Right atrium auricular region (tissue), 2 donors: ENCODE measurements around the gene ABHD2. TPM values are rescaled to one million over a fixed set of nuclear protein-coding genes. Genes with fewer than 3 reads are reported as not detected.
A peak's percentile ranks its signal among the peaks of the same experiment; 100 is the strongest.

Experiments used
- DNase-seq: peaks from one replicate; pipeline ENCODE4 v3.0.0-alpha.2; 2019; ENCODE audit warnings: low spot score
- H3K27ac ChIP-seq, 2 donors: fragments of 200-600 bp; sonication (generic); 1 replicate in 1 of 2; 2 replicates in 1 of 2; pipeline ENCODE4 v1.5.1; 2016 to 2019
- H3K27me3 ChIP-seq, 2 donors: fragments of 200-600 bp; sonication (generic); one replicate each; pipeline versions ENCODE4 v1.5.1 to v1.6.0; 2017 to 2019
- H3K36me3 ChIP-seq: fragments of 200-600 bp; sonication (generic); one replicate; pipeline ENCODE4 v1.5.1; 2016
- H3K4me1 ChIP-seq, 2 donors: fragments of 200-600 bp; sonication (generic); one replicate each; pipeline versions ENCODE4 v1.5.1 to v1.6.0; 2017 to 2019
- H3K4me3 ChIP-seq, 2 donors: fragments of 200-600 bp; sonication (generic); 1 replicate in 1 of 2; 2 replicates in 1 of 2; pipeline ENCODE4 v1.5.1; 2017 to 2019; ENCODE audit warnings: mild to moderate bottlenecking in 1 of 2, moderate library complexity in 1 of 2
- H3K9me3 ChIP-seq, 2 donors: fragments of 200-600 bp; sonication (generic); one replicate each; pipeline ENCODE4 v1.5.1; 2019
- total RNA-seq, 2 donors: library from RNA; depleted of rRNA; stranded (reverse); fragments of >200 nt; gene quantifications; one replicate each; pipeline ENCODE4 v1.1.0, GENCODE V29; 2016
- TF ChIP-seq, protein P1 (sequence below), 2 donors: fragments of 200-600 bp; sonication (generic); IDR thresholded peaks; one replicate each; pipeline ENCODE4 v1.5.1; 2019; ENCODE audit warnings: antibody characterized with exemption in 2 of 2

Gene ABHD2
- total RNA-seq, 2 donors from 2014 or later: 115 to 118 TPM

- peaks cover 0 to 31% of the 10 kb centered on the region in 2 donors for H3K4me1 ChIP-seq
- peak; percentile 46 for DNase-seq
- H3K27ac ChIP-seq: peak overlapping the region in 1 of 2 donors; percentile 18
- H3K4me3 ChIP-seq: no peak overlapping the region
- TF ChIP-seq, protein P1, sequence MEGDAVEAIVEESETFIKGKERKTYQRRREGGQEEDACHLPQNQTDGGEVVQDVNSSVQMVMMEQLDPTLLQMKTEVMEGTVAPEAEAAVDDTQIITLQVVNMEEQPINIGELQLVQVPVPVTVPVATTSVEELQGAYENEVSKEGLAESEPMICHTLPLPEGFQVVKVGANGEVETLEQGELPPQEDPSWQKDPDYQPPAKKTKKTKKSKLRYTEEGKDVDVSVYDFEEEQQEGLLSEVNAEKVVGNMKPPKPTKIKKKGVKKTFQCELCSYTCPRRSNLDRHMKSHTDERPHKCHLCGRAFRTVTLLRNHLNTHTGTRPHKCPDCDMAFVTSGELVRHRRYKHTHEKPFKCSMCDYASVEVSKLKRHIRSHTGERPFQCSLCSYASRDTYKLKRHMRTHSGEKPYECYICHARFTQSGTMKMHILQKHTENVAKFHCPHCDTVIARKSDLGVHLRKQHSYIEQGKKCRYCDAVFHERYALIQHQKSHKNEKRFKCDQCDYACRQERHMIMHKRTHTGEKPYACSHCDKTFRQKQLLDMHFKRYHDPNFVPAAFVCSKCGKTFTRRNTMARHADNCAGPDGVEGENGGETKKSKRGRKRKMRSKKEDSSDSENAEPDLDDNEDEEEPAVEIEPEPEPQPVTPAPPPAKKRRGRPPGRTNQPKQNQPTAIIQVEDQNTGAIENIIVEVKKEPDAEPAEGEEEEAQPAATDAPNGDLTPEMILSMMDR (IDR thresholded peaks at IDR 0.05): no peak
- peaks cover 57% of the 10 kb centered on the region for H3K36me3 ChIP-seq
- no peaks in the 10 kb centered on the region for H3K27me3 ChIP-seq
- no peaks in the 10 kb centered on the region for H3K9me3 ChIP-seq
Observed at GRCh38 chr15:89178307-89178977, 90.2 kb downstream of the ABHD2 start.

GRCh38 chr15:89179966-89180875 is 92.0 kb downstream of the ABHD2 start:
- TF ChIP-seq, protein P1 (IDR thresholded peaks at IDR 0.05): no peak
- H3K9me3 ChIP-seq: no peaks in the 10 kb centered on the region
- H3K36me3 ChIP-seq: peaks cover 60% of the 10 kb centered on the region
- no peak overlapping the region for H3K27ac ChIP-seq
- no peak overlapping the region for H3K4me3 ChIP-seq
- peaks cover 0 to 18% of the 10 kb centered on the region in 2 donors for H3K4me1 ChIP-seq
- H3K27me3 ChIP-seq: no peaks in the 10 kb centered on the region
- no peak for DNase-seq

DNA sequence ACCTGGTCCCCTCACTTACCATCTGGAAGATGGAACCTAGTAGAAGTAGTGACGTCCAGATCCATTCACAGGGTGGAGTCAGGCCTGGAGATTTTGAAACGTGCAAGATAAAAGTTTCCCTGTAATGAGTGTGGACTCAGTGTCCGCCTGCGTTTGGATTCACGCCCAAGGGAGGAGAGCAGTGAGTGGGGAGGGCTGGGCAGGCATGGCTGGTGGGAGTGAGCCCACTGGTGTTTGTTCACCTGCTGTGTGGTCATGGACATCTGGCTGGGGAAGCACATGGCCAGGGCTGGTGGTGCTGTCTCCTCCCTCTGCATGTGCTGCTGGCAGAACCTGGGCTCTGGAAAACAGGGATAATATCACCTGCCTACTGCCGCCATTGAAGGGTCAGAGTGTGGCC is 96.1 kb downstream of the ABHD2 start:
- Histone ChIP-seq H3K27ac (no peak overlapping the region), H3K27me3 (no peaks in the 10 kb centered on the region), H3K4me1 (peaks cover 0 to 4% of the 10 kb centered on the region in 2 donors), H3K9me3 (no peaks in the 10 kb centered on the region), H3K4me3 (no peak overlapping the region), H3K36me3 (peaks cover 61% of the 10 kb centered on the region)
- DNase-seq: no peak
- TF ChIP-seq, protein P1 (IDR thresholded peaks at IDR 0.05): no peak

DNA sequence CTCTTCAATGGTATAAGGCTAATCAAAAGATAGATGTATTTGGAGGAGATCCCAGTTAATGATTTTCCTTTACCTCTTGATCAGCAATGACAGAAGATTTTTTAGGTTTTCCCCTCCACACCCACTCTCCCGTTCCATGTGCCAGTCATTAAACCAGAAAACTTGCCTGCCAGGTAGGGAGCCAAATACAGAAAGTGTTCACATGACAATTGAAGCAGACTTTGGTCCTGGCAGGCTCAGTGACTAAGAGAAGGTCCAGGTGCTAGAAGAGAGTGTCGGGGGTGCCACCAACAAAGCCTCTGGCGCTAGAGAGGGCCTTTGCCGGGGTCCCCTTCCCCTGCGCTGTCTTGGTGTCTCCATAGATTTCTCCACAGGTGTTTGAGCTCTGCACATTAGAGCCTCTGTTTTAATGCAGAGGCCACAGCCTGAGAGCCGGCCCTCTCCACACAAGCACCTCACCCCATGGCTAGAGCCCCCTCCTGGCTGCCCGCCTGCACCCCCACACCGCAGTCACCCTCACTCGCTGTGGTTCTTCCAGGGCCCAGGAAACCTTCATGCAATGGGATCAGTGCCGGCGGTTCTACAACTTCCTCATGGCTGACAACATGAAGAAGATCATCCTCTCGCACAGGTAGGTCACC is 96.8 kb downstream of the ABHD2 start:
- no peaks in the 10 kb centered on the region for H3K9me3 ChIP-seq
- DNase-seq: no peak
- peaks cover 61% of the 10 kb centered on the region for H3K36me3 ChIP-seq
- TF ChIP-seq, protein P1 (IDR thresholded peaks at IDR 0.05): no peak
- no peak overlapping the region for H3K27ac ChIP-seq
- H3K4me1 ChIP-seq: peaks cover 0 to 4% of the 10 kb centered on the region in 2 donors
- H3K4me3 ChIP-seq: no peak overlapping the region
- H3K27me3 ChIP-seq: no peaks in the 10 kb centered on the region

DNA sequence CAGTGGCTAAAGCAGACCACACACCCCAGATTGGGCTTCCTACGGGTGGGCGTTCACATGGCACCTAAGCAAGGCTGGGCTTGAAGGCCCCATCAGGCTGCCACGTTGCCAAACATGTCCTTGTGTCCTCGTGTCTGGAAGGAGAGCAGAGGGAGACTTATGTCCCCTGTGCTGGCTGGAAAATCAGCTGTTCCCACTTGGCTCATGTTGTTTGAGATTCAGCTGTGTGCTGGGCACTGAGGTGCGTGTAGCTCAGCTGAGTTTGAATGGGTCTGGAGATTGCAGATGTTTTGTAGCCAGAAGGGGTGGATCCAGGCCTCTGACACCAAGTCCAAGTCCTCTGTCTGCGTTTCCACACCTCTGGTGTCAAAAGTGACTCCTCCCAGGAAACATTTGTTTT is 98.5 kb downstream of the ABHD2 start:
- no peaks in the 10 kb centered on the region for H3K27me3 ChIP-seq
- no peak overlapping the region for H3K27ac ChIP-seq
- no peak for DNase-seq
- TF ChIP-seq, protein P1 (IDR thresholded peaks at IDR 0.05): no peak
- no peaks in the 10 kb centered on the region for H3K9me3 ChIP-seq
- H3K4me3 ChIP-seq: no peak overlapping the region
- no peaks in the 10 kb centered on the region for H3K4me1 ChIP-seq
- peaks cover 72% of the 10 kb centered on the region for H3K36me3 ChIP-seq
